Stimulated activated CD4-positive, alpha-beta T cell treated with anti-CD3 and anti-CD28 coated beads, Interleukin-15, amount 100 ng/mL, for 48 hours (primary cell): ENCODE measurements around the gene CLEC14A.

Experiments
- DNase-seq, 2 donors: peaks; one replicate each; pipeline ENCODE4 v3.0.0-alpha.2; 2020; ENCODE audit warnings: low read depth in 2 of 2

CLEC14A gene, protein sequence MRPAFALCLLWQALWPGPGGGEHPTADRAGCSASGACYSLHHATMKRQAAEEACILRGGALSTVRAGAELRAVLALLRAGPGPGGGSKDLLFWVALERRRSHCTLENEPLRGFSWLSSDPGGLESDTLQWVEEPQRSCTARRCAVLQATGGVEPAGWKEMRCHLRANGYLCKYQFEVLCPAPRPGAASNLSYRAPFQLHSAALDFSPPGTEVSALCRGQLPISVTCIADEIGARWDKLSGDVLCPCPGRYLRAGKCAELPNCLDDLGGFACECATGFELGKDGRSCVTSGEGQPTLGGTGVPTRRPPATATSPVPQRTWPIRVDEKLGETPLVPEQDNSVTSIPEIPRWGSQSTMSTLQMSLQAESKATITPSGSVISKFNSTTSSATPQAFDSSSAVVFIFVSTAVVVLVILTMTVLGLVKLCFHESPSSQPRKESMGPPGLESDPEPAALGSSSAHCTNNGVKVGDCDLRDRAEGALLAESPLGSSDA

DNA sequence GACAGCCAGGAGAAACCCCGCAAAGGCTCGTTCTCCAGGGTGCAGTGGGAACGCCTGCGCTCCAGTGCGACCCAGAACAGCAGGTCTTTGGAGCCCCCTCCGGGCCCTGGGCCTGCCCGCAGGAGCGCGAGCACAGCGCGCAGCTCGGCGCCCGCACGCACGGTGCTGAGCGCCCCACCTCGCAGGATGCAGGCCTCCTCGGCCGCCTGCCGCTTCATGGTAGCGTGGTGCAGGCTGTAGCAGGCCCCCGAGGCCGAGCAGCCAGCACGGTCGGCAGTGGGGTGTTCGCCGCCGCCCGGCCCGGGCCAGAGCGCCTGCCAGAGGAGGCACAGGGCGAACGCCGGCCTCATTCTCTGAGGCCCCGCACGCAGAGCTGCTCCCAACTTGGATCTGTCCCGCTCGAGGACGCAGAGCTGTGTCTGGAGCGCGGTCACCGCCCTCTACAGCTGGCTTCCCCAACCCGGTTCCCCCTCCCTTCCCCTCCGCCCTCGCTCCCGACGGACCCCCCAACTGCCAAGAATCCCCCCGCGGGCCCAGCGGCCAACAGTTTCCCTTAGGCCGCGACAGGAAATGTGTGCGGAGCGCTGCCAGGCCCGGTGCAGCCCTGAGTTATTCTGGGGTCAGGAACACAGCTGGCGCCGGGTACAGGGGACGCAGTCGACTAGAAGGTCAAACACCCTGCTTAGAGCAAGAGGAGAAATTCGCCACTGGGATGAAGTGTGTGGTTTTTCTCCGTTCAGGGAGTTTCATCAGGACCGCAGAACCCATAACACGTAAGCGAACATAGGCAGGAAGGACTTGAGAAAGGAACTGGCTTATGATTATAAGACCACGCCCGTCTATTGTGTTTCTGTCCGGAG is at the start of gene CLEC14A:
Gene CLEC14A, minus strand, starts transcription at position 421 of the 860 bp plus-strand sequence. Its CDS starts 71 bp downstream, at position 350.
- no peak for DNase-seq

DNA sequence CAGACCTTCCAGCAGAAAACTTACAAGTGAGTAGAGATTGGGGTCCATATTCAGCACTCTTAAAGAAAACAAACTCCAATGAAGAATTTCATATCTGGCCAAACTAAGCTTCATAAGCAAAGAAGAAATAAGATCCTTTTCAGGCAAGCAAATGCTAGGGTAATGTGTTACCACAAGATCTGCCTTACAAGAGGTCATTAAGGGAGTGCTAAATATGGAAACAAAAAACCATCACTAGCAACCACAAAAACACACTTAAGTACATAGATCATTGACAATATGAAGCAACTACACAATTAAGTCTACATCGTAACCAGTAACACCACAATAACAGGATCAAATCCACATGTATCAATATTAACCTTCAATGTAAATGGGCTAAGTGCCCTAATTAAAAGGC is 47.1 kb upstream of the CLEC14A start:
- DNase-seq: no peak

DNA sequence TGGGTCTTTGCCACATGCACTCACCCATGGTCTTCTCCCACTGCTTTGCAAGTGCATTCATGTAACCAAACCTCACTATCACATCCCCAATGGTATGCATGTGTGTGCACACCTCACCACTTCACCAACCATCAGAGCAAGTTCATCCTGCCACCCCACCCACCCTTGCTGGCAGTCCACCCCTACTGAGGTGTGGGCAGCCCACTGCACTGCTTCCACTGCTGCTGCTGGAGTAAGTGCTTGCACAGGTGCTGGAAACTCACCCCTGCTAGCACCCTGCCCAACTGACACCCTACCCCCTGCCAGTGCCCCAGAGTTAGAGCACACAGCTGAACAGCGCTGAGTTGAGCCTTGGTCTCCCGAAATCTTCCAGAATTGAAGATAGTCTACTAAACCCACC is 46.1 kb upstream of the CLEC14A start:
- DNase-seq: no peak

DNA sequence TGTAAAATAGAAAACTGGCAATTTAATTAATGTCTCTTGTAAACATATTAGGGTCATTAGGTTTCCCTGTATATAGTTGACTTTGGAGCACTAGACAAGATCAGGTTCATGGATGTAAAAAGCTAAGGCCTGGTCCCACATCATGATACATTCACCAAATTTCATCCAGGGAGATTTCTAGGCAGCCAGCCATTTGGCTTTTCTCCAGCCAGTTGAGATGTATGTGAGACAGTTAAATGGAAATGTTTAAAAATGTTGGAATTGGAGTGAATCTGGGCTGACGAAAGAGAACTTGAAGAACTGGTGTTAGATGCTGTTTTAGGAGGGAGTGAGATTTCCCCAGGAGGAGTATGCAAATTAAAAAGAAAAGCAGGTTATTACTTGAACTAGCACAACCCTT is 41.8 kb upstream of the CLEC14A start:
- no peak for DNase-seq

DNA sequence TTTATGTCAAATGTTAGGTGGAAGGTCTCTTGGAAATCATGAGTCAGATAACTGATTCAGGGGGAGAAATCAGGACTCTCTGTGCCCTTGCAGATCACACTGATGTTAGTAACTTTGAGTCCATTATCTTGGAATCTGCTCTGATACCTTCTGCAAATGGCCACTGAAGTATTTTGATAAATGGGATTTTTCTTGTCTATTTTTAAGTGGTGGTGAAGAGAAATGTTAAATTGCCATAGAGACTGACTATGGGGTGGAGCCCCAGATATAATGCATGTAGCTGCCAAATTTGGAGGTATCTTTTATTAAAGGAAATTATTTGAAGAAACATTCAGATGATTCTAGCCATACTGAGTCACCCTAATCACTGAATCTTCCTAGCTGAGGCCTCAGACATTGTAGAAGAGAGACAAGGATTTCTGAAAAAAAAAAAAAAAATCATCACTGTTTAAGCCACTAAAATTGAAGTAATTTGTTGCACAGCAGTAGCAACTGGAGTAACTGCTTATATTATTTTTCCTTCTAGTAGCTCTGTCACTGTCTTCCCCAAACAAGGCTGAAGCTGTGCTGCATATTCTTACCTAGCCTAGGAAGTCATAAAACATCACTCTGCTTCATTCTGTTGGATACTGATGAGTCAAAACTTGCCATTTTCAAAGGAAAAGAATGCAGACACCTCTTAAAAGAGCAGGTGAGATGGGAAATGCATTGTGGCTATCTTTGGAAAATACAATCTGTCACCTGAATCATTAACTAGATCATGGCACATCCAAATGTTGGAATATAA is 36.0 kb upstream of the CLEC14A start:
- DNase-seq: no peak

DNA sequence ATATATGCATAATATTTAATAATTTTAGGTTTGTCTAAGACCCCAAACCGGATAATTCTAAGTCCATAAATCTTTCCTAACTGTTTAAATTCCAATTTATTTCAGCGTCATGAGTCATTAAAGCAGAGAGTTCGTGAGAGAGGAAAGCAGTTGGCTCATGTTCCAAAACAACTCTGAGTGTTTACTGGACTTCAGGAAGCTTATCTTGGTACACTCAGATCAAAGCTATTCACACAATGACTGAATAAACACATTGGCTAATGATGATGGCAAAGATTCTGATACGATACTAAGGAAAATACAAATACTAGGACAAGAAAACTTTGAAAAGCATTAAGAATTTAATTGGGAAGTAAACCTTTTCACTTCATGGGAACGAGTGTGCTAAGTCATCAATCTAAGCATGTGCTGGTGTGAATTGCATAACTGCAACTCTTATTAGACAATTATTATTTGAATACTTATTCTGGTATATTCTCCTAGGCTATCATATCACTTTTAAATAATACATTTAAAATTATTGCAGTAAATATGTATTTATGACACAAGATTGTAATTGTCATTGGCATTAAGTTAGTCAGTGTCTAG is 34.8 kb upstream of the CLEC14A start:
- no peak for DNase-seq

DNA sequence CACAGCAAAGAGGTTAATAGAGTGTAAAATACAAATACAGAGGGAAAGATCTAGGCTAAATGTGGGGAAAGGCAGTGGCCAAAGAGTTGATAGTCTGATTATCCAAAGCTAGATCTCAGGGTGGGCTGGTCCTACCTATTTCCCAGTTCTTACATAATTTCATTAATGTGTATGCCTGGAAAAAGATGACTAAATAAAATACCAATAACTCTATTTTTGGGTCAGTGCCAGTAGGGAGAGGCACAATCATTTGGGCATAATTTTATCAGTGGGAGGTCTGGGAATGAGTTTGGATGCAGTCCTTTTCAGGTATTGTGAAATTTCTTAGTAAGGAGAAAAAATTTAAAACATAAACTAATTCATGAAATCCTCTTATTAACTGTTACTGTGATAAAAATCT is 30.6 kb upstream of the CLEC14A start:
- no peak for DNase-seq

DNA sequence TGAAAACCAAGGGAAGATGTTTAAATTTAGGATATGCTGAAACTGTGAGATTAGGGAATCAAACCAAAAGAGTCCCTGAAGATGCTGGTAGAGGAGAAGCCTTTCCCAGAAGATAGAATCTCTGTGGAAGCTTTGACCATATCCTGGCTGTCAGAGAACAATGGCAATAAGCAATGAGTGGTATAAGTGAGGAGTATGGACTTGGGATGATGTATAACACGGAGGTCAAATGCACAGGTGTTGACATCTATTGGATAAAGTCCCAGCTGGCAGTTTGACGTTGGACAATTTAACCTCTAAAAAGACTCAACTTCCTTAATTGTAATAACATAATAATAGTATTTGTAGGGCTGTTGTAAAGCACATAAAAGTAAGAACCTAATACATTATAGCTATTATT is 30.1 kb upstream of the CLEC14A start:
- no peak for DNase-seq

DNA sequence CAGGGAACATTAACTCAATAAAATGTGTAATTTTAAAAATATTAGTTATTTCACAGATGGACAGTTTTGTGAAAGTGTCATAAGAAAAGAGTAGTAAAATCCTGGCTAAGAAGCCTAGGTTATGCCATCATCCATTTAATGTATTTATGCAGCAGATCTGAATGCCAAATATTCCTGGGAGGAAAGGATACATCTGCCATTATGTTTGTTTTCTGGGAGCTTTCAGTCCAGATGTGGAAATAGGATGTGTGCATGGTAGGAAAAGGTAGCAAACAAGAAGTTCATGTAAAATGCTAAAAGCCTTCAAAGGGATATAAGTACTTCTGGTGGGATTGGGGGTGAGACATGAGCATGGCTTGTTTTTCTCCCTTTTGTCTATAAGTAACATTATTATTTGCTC is 27.0 kb upstream of the CLEC14A start:
- DNase-seq: no peak

DNA sequence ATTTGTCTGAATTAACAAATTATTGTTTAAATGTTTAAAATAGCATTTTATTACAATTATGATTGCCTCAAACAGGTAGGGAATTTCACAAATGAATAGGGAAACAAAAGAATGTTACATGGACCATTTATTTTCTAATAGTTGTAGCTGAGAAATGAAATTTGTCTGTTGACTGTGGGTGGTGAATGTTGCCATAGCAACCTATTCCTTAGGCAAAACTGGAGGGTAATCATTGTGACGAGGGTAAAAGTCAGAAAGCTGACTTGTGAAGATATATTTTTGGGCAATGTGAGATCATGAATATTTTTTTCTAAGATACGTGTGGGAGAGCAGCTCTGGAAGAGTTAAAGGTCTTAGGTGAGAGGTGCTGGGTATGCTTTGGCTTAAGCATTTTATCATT is 24.2 kb upstream of the CLEC14A start:
- DNase-seq: no peak

DNA sequence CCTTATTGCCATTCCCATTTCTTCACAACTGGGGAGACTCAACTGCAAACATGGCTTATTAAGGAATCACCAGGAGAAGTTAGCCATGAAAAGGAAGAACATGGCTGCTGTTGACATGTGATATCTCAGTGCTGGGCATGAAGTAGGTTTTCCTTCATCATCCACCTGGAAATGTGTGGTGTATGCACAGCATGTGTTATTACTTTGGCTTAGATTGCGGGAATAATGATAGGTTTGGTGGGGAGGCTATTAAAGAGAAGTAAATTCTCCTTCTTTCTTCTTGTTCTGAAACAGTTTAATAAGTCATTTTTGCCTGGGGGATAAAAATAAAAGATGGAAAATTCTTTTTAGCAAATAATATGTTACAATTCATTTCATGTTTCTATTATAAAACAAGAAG is 23.7 kb upstream of the CLEC14A start:
- no peak for DNase-seq

DNA sequence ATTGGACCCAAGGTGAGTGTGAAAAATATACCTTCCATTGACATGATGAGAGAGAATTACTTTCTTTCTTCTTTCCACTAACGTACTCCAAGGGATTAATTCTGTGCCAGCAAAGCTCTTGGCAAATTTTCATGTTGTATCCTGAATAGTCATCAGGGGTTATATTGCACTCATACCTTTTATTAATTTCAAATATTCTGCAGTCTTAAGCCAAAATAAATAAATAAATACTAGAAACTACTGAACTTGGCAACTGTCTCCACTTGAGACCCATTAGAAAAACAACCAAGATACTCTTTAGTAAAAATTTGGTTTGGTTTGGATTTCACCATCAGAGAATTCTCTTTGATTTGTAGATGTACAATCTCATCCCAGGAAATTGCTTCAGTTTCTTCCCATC is 22.1 kb upstream of the CLEC14A start:
- DNase-seq: no peak

DNA sequence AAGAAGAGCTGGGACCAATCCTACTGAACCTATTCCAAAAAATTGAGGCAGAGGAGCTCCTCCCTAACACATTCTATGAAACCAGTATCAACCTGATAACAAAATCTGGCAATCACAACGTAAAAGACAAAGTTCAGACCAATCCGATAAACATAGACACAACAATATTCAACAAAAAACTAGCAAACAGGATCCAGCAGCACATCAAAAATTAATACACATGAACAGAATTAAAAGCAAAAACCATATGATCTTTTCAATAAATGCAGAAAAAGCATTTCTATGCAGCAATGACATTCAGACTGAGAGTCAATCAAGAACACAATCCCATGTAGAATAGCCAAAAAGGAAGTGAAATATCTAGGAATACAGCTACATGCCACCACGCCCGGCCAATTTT is 7.0 kb upstream of the CLEC14A start:
- no peak for DNase-seq

DNA sequence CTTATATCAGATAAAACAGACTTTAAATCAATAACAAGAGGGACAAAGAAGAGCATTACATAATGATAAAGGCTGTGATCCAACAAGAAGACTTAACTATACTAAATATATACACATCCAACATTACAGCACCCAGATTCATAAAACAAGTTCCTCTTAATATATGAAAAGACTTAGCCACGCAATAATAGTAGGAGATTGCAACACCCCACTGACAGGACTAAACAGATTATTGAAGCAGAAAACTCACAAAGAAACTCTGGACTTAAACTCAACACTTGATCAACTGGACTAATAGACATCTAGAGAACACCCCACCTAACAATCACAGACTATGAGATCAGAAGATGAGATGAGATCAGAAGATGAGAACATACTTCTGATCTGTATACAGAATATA is 5.7 kb upstream of the CLEC14A start:
- DNase-seq: no peak

DNA sequence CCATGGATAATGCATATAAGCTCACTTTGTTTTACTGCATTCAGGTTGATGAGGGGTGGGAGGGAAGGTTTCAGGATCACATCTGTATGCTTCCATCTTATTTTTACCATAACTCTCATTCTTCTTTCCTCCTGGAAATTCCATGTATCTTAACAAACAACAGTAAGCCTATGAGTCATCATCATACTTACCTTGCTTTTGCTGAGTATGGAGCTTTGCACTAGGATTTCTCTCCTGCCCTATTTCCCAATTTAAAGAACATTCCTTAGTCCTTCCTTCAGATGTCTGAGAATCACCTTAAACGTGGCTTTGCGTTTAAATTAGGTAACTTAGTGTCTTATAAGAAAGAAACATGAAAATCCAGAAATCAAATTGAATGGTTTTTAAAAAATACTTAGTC is 1.6 kb upstream of the CLEC14A start:
- DNase-seq: no peak

DNA sequence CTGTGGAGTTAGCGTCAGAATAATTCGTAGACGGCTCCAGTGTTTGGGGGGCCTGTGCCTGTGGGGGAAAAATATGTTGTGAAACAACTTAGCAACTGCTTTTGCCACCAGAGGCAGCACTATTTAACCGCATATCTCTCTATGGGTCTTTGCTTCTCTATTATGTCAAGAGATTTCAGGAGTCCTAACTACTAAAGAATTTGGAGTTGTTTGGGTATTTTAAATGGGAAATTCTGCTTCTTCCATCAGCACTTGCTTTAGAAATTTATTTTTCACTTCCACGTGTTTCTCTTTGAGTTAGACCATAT is 594 bp upstream of the CLEC14A start:
- no peak for DNase-seq

DNA sequence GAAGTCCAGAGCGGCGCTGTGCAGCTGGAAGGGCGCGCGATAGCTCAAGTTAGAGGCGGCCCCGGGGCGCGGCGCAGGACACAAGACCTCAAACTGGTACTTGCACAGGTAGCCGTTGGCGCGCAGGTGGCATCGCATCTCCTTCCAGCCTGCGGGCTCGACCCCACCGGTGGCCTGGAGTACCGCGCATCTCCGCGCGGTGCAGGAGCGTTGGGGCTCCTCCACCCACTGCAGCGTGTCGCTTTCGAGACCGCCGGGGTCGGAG is 553 bp downstream of the CLEC14A start:
- DNase-seq: no peak

DNA sequence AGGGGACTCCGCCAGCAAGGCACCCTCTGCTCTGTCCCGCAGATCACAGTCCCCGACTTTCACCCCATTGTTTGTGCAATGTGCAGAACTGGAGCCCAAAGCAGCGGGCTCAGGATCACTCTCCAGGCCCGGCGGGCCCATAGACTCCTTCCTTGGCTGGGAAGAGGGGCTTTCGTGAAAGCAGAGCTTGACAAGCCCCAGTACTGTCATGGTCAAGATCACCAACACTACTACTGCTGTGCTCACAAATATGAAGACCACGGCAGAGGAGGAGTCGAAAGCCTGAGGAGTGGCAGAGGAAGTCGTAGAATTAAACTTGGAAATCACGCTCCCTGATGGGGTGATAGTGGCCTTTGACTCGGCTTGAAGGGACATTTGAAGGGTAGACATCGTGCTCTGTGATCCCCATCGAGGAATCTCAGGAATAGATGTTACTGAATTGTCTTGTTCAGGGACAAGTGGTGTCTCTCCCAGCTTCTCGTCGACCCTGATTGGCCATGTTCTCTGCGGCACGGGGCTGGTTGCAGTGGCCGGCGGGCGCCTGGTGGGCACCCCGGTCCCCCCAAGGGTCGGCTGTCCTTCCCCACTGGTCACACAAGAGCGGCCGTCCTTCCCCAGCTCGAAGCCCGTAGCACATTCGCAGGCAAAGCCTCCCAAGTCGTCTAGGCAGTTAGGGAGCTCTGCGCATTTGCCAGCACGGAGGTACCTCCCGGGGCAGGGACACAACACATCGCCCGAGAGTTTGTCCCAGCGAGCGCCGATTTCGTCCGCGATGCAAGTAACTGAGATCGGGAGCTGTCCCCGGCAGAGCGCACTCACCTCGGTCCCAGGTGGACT is 1.1 kb downstream of the CLEC14A start:
- no peak for DNase-seq

DNA sequence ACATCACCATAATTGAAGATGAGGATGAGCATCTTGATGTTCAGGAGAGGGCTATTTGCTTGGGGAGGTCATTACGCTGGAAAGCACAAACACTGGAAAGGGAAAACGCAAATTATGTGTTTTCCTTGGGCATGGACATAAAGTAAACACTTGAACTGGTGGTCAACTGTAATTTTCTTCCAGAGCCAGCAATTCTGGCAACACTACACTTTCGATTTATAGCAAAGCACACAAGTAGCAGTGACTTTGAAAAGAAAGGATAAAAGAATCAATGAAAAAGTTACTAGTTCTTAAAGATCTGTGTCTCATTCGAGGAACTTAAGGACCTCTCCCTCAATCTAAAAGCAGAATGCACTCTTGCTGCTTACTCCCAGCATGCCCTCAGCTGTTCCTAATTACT is 2.2 kb downstream of the CLEC14A start:
- DNase-seq: no peak

DNA sequence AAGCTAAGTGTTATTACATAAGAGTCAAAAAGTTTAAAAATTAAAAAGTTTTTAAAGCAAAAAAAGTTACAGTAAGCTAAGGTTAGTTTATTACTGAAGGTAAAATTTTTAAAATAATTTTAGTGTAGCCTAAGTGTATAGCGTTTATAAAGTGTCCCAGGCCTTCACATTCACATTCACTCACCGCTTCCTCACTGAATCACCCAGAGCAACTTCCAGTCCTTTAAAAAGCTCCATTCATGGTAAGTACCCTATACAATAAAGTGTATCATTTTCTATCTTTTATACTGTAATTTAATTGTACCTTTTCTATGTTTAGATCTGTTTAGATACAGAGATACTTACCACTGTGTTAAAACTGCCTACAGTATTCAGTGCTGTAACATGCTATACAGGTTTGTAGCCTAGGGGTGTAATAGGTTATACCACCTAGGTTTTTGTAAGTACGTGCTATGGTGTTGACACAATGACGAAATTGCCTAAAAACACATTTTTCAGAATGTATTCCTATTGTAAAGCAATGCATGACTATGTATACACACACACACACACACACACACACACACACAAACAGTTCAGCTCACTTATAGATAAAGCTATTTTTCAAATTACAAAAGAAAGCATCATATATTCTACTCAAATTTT is 3.7 kb downstream of the CLEC14A start:
- DNase-seq: no peak

DNA sequence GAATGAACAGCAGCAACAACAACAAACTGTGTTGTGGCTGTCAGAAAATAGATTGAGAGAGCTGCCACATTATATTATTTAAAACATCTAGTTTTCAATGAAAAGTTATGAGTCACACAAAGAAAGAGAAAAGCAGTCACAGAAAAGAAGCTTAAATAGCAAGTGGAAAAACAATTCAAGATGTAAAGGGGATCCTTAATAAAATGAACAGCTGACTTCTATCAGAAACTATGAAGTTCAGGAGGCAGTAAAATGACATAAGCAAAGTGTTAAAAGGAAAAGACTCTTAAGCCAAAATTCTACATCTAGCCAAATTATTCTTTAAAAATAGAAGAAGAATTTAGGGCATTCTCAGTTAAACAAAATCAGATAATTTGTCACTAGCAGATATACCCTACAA is 5.6 kb downstream of the CLEC14A start:
- no peak for DNase-seq
